Progenitor cell of endocrine pancreas (in vitro differentiated cells): Measurements from ENCODE around the gene TMEM179B. TPM values are rescaled to one million over a fixed set of nuclear protein-coding genes. Genes with fewer than 3 reads are reported as not detected.
A peak's percentile ranks its signal among the peaks of the same experiment; 100 is the strongest.
"Not testable (repeated sequence)": the region's sequence is repeated elsewhere in the genome, so short reads cannot be mapped to it uniquely, and the experiment has no call there.

ENCODE experiments used
- DNase-seq: peaks from one replicate; pipeline ENCODE4 v3.0.0; 2021; ENCODE audit warnings: low spot score; ENCODE audit not compliant: unreplicated experiment
- H3K27ac Mint-ChIP-seq: 2 replicates; pipeline ENCODE4 v1.8.0; 2021; ENCODE audit warnings: mild to moderate bottlenecking, moderate library complexity, mixed read lengths
- H3K27me3 Mint-ChIP-seq: 2 replicates; pipeline ENCODE4 v1.8.0; 2021; ENCODE audit warnings: mixed read lengths
- H3K36me3 Mint-ChIP-seq: 2 replicates; pipeline ENCODE4 v1.8.0; 2022; ENCODE audit warnings: mixed read lengths; ENCODE audit not compliant: insufficient read depth
- H3K4me1 Mint-ChIP-seq: 2 replicates; pipeline ENCODE4 v1.8.0; 2021; ENCODE audit warnings: low read depth, mixed read lengths
- H3K4me3 Mint-ChIP-seq: 2 replicates; pipeline ENCODE4 v1.8.0; 2021; ENCODE audit warnings: low read depth, mild to moderate bottlenecking, moderate library complexity, mixed read lengths
- H3K9me3 Mint-ChIP-seq: 2 replicates; pipeline ENCODE4 v1.8.0; 2021; ENCODE audit warnings: low read depth, mixed read lengths
- total RNA-seq: library from RNA; stranded (reverse); gene quantifications from 2 replicates; pipeline ENCODE4 v1.2.1, GENCODE V29; 2021
- TF ChIP-seq, protein P1 (sequence below): fragments of 200-600 bp; sonication (generic); IDR thresholded peaks from one replicate; pipeline ENCODE4 v1.5.0; 2021; ENCODE audit warnings: antibody characterized with exemption, mild to moderate bottlenecking; ENCODE audit not compliant: unreplicated experiment

Gene TMEM179B
- total RNA-seq, 1 donor from 2014 or later: 38.4 TPM

DNA sequence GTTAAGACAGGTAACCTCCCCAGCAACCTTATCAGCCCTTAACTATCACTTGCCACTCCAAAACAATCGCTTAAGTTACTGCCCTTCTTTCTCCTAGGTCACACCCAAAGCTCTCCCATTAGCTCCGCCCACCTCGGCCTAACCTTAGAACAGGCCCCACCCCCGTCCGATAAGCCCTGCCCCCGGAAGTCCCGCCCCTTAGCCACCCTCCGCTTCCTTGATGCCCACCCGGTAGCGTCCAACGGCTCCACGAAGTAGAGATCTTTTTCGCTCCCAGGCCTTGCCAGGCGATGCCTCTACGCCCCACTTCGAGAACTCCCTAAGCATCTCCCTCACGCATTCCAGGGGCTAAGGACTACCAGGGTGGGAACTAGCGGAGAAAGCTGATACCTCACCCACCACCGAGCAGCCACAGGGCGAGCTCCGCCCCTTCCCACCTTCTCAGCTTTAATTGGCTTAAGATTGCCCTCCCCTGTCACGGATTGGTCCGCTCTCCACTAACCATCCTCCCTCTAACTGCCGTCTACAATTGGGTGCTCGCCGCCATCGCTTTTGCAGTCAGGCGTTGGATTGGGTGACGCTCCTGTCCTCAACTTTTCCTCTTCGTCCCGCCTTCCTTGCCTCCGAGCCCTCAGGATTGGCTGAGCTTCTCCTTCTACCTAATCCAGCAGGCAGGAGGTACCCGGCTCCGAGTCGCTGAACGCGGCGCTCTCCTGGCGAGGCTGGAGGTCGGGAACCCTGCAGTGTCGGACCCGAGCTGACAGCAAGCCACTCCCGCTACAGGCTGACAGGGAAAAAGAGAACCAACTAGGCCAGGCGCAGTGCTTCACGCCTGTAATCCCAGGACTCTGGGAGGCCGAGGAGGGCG is 33.2 kb upstream of the TMEM179B start, which contains the start of gene ZBTB3:
ZBTB3 (minus strand) TSS at position 425 of the 868 bp plus-strand sequence. CDS start 496 bp downstream, outside the sequence.
- H3K36me3 Mint-ChIP-seq: peaks cover 6% of the 10 kb centered on the region
- peak within 1 kb of the TSS; percentile 100 for H3K4me3 Mint-ChIP-seq
- H3K27ac Mint-ChIP-seq: peak within 1 kb of the TSS; percentile 96
- TF ChIP-seq, protein P1, sequence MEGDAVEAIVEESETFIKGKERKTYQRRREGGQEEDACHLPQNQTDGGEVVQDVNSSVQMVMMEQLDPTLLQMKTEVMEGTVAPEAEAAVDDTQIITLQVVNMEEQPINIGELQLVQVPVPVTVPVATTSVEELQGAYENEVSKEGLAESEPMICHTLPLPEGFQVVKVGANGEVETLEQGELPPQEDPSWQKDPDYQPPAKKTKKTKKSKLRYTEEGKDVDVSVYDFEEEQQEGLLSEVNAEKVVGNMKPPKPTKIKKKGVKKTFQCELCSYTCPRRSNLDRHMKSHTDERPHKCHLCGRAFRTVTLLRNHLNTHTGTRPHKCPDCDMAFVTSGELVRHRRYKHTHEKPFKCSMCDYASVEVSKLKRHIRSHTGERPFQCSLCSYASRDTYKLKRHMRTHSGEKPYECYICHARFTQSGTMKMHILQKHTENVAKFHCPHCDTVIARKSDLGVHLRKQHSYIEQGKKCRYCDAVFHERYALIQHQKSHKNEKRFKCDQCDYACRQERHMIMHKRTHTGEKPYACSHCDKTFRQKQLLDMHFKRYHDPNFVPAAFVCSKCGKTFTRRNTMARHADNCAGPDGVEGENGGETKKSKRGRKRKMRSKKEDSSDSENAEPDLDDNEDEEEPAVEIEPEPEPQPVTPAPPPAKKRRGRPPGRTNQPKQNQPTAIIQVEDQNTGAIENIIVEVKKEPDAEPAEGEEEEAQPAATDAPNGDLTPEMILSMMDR: no peak
- H3K4me1 Mint-ChIP-seq: peaks cover 13% of the 10 kb centered on the region
- H3K9me3 Mint-ChIP-seq: no peaks in the 10 kb centered on the region
- no peaks in the 10 kb centered on the region for H3K27me3 Mint-ChIP-seq
- peak; percentile 92 for DNase-seq

GRCh38 chr11:62755086-62755615 is 32.1 kb upstream of the TMEM179B start:
- TF ChIP-seq, protein P1: no peak
- H3K27me3 Mint-ChIP-seq: no peaks in the 10 kb centered on the region
- no peaks in the 10 kb centered on the region for H3K9me3 Mint-ChIP-seq
- H3K4me1 Mint-ChIP-seq: peaks cover 11% of the 10 kb centered on the region
- DNase-seq: no peak
- H3K27ac Mint-ChIP-seq: peak overlapping the region; percentile 11
- peak overlapping the region; percentile 33 for H3K4me3 Mint-ChIP-seq
- peaks cover 3% of the 10 kb centered on the region for H3K36me3 Mint-ChIP-seq

DNA sequence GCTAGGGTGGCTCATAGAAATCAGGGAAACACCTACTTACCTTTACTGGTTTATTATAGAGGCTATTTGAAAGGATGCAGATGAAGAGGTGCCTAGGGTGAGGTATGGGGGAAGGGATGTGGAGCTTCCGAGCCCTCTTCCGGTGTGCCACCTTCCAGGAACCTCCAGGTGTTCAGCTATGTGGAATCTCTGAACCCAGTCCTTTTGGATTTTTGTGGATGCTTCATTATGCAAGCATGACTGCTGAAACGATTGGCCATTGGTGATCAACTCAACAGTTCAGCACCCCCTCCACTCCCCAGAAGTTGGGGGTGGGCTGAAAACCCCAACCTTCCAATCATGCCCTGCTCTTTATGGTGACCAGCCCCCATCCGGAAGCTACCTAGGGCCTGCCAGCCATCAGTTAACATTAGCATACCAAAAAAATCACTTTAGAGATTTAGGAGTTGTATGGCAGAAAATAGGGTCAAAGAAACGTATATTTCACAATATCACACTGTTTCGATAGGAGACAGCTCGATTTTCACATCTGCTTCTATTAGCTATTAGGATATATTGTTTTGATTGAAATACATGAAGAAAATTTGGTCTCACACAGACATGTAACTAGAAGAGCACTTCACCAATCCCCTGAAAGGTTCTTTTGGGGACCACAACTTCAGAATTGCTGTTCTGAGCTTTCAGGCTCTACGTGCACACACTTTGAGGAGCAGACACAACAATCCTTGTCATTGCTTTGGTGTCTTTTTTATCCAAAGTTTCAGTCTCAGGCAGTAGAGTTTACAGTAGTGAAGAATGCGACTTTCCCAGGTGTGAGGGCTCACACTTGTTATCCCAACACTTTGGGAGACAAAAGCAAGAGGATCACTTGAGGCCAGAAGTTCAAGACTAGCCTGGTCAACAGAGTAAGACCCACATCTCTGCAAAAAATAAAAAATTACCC is 29.1 kb upstream of the TMEM179B start:
- TF ChIP-seq, protein P1: no peak
- H3K36me3 Mint-ChIP-seq: peaks cover 1% of the 10 kb centered on the region
- H3K27me3 Mint-ChIP-seq: no peaks in the 10 kb centered on the region
- no peak for DNase-seq
- no peak overlapping the region for H3K4me3 Mint-ChIP-seq
- H3K27ac Mint-ChIP-seq: no peak overlapping the region
- no peaks in the 10 kb centered on the region for H3K9me3 Mint-ChIP-seq
- H3K4me1 Mint-ChIP-seq: peaks cover 21% of the 10 kb centered on the region

DNA sequence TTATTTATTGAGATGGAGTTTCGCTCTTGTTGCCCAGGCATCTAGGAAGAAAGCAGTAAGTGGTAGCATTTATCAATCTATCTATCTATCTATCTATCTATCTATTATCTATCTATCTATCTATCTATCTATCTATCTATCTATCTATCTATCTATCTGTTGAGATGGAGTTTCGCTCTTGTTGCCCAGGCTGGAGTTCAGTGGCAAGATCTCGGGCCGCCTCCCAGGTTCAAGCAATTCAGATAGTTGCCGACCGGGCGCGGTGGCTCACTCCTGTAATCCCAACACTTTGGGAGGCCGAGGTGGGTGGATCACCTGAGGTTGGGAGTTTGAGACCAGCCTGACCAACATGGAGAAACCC is 26.4 kb upstream of the TMEM179B start:
- not testable (repeated sequence) for H3K27me3 Mint-ChIP-seq, H3K9me3 Mint-ChIP-seq, H3K36me3 Mint-ChIP-seq, DNase-seq
- peak overlapping the region; percentile 41 for H3K27ac Mint-ChIP-seq
- peak overlapping the region; percentile 96 for H3K4me3 Mint-ChIP-seq
- H3K4me1 Mint-ChIP-seq: peaks cover 12% of the 10 kb centered on the region

DNA sequence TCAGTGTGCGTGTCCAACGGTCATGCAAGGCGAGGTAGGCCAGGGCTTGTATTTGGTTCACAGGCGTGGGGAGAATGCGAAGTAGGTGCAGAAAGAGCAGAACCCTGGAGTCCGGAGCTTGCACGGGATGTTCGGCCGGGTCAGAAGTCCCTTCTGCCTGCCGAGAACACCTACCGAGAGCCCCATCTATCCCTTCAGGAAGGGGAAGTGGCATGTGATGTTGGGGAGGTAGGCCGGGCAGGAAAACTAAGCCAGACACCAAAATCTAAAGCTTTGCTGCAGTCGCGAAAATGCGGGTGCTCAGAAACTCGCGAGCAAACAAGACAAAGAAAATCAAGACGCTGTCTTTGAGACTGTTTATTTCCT is 16.4 kb upstream of the TMEM179B start:
- peak overlapping the region; percentile 86 for H3K4me3 Mint-ChIP-seq

More for the DNA sequence above, 16.4 kb upstream of the TMEM179B start:
- peak overlapping the region; percentile 97 for H3K27ac Mint-ChIP-seq
- peaks cover 10% of the 10 kb centered on the region for H3K36me3 Mint-ChIP-seq
- TF ChIP-seq, protein P1: no peak
- H3K27me3 Mint-ChIP-seq: no peaks in the 10 kb centered on the region
- DNase-seq: no peak
- H3K4me1 Mint-ChIP-seq: peaks cover 8% of the 10 kb centered on the region
- H3K9me3 Mint-ChIP-seq: no peaks in the 10 kb centered on the region
